Measurements from ENCODE around the gene RARRES2.
"Not testable (repeated sequence)": the region's sequence is repeated elsewhere in the genome, so short reads cannot be mapped to it uniquely, and the experiment has no call there.

The RARRES2 gene

DNA sequence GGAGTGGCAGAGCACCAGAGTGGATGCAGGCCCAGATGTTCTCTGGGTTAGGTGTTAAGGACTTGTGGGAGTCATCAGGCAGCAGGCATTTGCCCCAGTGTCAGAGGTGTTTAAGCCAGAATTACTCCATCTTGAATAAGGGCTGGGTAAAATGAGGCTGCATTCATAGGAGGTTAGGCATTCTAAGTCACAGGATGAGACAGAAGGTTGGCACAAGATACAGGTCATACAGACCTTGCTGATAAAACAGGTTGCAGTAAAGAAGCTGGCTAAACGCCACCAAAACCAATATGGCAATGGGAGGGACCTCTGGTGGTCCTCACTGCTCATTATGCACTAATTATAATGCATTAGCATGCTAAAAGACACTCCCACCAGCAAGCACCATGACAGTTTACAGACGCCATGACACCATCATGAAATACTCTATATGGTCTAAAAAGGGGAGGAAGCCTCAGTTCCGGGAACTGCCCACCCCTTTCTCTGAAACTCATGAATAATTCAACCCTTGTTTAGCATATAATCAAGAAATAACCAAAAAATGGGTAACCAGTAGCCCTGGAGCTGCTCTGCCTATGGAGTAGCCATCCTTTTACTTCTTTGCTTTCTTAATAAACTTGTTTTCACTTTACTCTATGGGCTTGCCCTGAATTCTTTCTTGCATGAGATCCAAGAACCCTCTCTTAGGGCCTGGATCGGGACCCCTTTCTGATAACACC, 19.2 kb downstream of the RARRES2 start:
- no peak for DNase-seq

DNA sequence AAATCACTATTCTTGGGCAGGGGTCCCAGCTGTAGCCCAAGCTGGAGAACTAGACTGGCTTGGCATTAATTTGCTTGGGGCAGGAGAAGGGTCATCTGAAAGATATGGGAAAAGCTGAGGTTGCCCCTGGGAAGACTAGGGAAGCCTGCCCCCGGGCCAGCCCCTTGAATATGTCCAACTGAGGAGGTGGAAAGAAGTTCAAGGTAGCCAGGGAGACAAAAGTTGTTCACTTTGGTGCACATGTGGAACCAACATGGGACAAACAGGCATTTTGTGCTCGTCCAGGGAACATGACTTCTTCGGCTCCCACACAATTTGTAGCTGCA, 19.7 kb downstream of the RARRES2 start:
- no peak for DNase-seq

DNA sequence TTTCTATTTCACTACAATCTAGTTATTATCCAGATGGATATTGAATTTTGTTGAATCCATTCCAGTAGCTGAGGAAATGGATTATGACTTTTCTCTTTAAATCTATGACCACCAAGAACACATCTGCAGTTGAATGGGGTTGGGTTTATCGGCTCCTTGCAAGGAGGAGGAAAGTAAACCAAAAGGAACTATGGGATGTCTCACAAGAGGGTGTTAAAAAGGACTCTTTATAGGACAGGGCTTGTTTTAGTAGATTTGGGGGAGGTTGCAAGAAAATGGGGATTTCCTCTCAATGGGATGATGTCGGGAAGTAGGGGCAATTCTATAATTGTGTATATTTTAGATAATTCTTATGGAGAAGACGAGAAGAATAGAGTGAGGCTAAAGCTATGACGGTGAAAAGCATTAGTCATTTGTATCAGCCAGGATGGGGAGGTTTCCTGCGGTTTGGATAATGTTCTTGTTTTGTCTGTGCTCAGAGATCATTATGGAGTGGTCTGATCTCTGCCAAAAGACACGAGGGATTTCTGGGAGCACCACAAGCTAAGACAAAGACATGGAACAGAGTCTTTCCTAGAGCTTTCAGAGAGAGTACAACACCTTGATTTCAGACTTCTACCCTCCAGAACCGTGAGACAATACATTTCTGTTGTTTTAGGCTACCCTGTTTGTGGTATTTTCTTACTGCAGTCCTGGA, 23.5 kb downstream of the RARRES2 start:
- DNase-seq: no peak

DNA sequence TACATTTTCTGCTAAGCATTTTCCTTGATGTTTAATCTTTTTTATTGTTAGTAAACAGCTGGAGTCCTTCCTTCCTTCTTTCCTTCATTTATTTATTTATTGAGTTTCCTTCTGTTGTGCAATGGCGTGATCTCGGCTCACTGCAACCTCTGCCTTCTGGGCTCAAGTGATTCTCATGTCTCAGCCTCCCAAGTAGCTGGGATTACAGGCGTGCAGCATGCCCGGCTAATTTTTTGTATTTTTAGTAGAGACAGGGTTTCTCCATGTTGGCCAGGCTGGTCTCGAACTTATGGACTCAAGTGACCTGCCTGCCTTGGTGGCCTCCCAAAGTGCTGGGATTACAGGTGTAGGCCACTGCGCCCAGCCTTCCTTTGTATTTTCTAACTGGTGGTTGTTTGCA, 24.4 kb downstream of the RARRES2 start:
- not testable (repeated sequence) for DNase-seq

DNA sequence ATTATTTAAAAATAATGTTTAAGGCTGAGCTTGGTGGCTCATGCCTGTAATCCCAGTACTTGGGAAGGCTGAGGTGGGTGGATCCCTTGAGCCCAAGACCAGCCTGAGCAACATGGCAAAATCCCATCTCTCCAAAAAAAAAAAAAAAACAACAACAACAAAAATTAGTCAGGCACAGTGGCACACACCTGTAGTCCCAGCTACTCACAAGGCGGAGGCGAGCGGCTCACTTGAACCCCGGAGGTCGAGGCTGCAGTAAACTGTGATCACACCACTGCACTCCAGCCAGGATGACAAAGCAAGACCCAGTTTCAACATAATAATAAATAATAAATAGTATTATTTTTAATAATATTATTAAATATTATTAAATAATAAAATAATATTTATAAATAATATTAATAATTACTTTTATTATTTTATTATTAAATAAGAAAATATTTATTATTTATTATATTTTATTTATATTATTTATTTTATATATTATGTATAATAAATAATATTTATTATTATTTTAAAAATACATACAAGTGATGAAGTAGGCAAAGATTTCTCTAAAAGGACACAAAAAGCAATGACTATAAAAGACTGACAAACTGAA, 26.7 kb downstream of the RARRES2 start:
- DNase-seq: no peak

DNA sequence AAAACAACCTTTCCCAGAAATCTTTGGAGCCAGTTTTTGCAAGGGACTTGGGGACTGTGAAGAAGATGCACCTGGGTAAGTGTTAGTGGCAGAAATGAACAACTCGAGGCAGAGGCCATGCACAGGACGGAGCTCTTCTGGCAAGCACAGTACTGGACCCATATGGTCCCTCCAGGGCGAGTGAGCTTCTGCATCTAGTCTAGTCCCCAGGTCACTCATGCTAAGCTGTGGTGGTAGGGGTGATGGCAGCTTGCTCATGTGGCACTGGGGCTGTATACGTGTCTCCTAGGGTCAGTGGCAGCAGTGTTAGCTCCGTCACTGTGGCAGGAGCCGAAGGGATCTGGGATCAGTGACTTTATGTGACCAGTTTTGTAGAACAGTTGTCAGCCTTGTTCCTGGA, 27.6 kb downstream of the RARRES2 start:
- DNase-seq: no peak

DNA sequence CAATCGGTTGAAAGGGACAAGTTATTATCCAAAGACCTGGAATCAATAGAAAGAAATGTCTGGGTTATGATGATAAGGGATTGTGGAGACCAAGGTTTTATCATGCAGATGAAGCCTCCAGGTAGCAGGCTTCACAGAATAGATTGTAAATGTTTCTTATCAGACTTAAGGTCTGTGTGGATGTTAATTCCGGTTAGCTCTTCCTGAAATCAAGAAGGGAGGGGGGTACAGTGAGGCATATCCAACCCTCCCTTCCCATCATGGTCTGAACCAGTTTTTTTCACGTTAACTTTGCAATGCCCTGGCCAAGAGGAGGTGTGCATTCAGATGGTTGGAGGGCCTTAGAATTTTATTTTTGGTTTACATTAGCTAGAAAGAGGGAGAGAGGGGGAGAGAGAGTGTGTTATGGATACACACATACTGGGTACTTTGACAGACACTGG, 28.0 kb downstream of the RARRES2 start:
- DNase-seq: no peak

DNA sequence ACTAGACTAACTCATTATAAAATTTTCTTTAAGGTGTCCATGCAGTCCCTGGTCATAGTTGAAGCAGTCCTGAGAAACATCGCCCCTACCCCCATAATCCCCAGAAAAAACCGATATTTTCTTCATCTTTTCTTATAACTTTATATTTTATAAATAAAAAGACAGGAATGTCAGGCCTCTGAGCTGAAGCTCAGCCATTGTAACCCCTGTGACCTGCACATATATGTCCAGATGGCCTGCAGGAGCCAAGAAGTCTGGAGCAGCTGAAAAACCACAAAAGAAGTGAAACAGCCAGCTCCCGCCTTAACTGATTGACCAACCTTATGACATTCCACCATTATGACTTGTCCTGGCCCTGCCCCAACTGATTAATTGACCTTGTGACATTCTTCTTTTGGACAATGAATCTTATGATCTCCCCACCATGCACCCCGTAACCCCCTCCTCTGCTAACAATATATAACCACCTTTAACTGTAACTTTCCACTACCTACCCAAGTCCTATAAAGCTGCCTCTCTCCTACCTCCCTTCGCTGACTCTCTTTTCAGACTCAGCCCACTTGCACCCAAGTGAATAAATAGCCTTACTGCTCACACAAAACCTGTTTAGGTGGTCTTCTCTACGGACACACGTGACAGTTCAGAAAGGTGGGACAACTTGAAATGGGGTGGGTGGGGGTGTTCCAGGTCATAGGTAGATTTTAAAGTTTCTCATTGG, 28.6 kb downstream of the RARRES2 start:
- not testable (repeated sequence) for DNase-seq

DNA sequence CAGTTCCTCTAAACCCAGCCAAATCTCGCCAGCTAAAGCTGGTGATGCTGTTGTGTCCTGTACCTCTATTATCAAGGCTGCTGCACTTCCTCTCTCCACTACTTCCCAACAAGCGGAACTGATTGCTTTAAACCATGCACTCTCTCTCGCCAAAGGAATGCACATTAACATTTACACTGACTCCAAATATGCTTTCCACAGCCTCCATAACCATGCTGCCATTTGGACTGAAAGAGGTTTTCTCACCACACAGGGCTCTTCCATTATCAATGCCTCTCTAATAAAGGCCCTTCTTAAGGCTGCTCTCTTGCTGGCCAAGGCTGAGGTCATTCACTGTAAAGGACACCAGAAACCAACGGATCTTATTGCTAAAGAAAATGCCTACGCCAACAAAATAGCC, 29.7 kb downstream of the RARRES2 start:
- no peak for DNase-seq

DNA sequence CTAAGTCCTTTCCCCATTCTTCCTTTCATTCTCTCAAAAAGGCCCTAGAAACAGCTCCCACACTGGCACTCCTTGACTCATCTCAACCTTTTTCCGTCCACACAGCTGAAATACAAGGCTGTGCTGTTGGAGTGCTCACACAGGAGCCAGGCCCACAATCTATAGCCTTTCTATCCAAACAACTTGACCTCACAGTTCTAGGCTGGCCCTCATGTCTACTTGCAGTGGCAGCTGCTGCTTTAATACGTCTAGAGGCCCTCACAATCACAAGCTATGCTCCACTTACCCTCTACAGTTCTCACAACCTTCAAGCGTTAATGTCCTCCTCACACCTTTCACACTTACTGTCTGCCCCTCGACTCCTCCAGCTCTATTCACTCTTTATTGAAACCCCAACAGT, 30.3 kb downstream of the RARRES2 start:
- no peak for DNase-seq

DNA sequence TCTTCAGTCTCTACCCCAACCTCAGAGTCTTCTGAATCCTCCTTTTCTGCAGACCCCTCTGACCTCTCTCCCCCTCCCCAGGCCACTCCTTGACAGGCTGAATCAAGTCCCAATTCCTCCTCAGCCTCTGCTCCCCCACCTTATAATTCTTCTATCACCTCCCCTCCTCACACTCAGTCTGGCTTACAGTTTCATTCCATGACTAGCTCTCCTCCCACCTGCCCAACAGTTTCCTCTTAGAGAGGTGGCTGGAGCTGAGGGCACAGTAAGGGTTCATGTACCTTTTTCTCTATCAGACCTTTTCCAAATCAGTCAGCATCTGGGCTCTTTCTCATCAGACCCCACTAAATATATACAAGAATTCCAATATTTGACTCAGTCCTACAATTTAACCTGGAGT, 32.9 kb downstream of the RARRES2 start:
- no peak for DNase-seq

DNA sequence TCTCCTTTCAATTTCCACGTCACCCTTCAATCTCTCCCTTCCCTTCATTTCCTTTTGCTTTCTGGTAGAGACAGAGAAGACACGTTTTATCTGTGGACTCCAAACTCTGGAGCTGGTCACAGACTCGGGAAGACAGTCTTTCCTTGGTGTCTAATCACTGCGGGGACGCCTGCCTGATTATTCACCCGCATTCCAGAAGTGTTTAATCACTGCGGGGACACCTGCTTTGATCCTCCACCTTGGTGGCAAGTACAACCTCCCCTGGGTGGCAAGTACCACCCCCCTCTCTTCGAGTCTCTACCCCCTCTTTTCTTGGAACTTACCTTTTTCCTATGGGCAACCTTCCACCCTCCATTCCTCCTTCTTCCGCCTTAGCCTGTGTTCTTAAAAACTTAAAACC, 33.5 kb downstream of the RARRES2 start:
- no peak for DNase-seq

DNA sequence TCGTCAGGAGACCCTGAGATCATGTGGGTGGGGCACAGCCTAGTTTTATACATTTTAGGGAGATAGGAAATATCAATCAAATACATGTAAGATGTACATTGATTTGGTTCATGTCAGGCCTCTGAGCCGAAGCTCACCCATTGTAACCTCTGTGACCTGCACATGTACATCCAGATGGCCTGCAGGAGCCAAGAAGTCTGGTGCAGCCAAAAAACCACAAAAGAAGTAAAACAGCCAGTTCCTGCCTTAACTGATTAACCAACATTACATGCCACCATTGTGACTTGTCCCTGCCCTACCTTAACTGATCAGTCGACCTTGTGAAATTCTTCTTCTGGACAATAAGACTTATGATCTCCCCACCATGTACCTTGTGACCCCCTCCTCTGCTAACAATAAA, 34.3 kb downstream of the RARRES2 start:
- DNase-seq: no peak

DNA sequence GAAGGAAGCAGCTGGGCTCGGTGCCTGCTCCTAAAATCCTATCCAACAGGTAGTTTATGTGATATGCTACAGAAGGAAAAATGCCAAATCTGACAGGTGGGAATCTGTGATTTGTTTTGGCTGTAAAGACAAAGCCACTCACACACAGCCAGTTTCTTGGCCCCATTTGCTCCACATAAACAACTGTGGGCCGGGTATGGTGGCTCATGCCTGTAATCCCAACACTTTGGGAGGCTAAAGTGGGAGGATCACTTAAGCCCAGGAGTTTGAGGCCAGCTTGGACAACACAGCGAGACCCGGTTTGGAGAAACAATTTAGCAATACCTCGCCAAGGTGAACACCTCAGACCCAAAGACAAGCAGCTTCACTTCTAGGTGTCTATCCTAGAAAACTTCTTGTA, 35.1 kb downstream of the RARRES2 start:
- not testable (repeated sequence) for DNase-seq

DNA sequence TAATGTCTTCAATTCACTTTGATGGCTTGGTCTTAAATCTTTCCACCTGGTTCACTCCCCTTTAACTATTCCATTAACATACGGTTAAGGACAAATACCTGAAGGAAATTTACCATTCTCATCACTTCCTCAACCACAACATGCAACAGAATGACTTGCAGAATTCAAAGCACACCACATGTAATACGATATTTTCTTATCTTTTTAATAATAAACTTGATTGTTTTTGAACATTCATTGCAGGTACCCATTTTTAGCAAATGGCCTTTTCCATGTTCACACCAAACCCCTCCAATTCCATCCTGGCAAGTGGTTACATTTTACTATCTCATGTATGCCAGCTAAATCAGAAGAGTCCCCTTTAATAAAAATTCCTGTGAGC, 35.5 kb downstream of the RARRES2 start:
- DNase-seq: not testable (repeated sequence)

DNA sequence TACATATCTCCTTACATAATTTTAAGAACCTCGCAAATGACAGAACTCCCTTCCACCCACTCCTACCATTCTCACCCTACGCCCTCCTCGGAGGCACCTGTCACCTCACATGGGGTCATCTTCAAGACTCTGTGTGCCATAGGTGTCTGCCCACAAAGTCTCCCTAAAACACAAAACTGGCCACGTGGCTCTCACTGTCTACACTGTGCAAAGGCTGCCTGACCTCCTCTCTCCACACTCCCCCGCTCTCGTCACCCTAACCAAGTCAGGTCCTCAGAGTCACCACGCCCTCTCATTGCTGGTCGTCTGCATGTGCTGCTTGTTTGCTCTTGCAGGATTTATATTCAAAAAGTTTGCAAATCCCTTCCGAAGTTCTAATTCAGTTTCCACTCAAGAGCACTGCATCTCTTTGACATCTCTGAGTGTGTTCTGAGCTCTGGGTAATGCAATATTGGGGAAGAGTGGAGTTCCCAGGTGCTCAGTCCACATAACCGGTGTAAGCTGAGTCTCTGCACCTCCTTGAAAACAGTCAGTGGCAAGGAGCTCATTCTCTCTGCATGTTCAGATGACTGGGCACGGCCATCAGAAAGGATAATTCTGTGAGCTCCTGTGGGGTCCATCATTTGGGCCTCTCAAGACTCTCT, 36.0 kb downstream of the RARRES2 start:
- DNase-seq: not testable (repeated sequence)

DNA sequence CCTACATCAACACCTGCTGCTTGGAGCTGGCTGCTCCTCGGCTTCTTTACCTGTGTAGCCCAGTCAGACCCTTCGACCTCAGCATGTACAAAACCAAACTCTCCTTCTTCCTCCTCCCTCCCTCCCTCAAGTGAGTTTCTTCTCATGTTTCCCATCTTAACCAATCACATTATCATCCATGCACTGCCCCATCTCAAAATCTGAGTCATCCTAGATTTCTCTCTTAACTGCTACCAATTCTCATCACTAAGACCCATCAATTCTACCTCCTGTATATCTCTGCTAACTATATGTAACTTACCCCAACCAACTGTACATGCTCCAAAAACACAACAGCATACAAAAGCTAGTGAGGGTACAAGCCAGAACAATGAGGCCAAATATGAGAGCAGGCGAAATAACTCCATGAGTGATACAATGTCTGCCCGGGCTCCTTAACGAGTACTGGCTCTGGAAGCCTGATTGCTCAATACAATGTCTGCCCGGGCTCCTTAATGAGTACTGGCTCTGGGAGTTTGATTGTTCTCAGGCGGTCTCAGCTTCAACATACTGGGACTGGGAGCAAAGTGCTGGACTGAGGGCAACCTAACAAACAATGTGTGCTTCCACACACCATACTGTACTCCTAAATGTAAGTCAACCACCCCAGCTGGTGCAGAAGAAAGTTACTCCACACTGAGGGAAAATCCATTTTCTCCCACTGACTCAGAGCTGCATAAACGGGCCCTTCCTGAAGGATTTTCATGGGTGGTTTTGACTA, 36.8 kb downstream of the RARRES2 start:
- not testable (repeated sequence) for DNase-seq

DNA sequence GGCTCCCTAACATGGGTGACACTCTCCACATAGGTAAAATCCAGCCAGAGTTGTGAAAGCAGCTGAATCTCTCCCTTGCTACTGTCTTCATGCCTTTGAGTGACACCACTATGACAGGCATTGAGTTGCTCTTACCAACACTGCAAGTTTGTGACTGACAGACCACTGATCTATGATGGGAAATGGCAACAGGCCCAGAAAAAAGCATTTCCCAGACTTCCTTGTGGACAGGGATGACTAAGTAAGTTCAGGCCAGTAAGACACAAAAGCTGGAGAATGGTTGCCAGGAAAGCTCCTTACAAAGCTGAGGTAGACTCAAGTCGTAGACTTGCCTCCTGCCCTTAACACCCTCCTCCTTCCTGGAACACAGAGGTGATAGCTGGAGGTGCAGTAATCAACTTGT, 38.5 kb downstream of the RARRES2 start:
- DNase-seq: not testable (repeated sequence)

DNA sequence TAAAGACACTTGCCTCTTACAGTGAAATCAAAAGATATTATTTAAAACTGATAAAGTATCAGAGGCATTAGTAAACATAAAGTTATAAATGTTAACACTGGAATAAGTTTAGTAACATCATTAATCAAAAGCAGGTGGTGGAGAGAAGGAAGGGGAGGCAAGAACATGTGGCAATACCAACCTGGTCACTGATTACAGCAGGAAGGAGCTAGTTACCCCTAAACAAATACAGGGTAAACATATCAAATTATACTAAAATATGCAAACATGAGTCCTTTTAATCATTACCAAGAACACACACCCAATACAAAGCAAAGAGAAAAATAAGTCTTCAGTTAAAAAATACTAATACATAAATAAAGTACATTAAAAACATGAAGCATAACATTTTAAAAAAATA, 43.5 kb downstream of the RARRES2 start:
- not testable (repeated sequence) for DNase-seq

DNA sequence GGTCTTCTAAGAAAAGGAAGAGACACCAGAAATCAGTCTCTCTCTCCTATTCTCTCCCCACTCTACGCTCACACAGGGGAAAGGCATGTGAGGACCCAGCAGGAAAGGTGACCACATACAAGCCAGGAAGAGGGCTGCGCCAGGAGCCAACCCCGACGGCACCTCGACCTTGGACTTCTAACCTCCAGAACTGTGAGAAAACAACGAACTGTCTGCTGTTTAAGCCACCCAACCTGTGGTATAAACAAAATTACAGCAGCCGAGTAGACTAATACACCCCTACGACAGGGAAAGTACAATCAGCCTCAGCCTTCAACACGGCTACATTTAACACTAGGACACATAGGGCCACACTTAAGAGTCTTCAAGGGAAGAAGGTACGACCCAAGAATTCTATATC, 44.6 kb downstream of the RARRES2 start:
- DNase-seq: not testable (repeated sequence)

DNA sequence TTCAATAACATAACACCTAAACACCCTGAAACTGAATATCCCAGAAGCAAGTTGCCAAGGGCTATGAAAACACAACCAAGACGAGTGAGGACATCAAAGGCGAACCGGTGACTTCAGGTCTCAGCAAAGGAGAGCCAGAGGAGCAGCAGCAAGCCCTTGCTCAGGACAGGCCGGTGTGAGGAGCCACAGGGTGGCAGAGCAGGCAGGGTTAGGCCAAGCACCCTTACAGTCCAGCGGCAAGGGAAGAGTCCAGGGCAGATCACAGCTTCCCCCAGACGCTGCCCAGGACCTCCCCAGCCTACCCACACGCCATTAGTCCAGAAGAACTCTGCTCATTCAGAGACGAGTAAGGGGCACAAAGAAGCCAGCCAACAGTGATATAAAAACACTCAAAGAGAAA, 45.8 kb downstream of the RARRES2 start:
- DNase-seq: not testable (repeated sequence)

DNA sequence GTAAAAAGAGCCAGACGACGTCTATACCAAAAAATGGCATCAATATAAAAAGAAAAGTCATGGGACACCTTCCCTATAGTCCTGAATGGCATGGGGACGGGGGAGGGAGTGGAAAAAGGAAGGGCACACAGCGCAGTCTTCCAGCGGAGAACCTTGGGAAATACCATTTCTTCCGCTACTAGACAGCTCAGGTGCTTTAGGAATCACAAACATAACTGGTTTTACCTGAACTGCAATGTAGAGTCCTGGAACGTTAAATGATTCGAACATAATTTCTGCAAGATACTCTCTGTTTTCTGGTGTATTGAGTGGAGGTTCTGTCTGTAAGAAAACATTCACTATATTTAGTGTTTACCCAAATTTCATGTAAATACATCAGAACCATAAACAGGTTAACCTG, 46.4 kb downstream of the RARRES2 start:
- not testable (repeated sequence) for DNase-seq

Measured in right kidney (tissue), 1 donor.